ENCODE data around the gene DAPK2.

DAPK2 gene

DNA sequence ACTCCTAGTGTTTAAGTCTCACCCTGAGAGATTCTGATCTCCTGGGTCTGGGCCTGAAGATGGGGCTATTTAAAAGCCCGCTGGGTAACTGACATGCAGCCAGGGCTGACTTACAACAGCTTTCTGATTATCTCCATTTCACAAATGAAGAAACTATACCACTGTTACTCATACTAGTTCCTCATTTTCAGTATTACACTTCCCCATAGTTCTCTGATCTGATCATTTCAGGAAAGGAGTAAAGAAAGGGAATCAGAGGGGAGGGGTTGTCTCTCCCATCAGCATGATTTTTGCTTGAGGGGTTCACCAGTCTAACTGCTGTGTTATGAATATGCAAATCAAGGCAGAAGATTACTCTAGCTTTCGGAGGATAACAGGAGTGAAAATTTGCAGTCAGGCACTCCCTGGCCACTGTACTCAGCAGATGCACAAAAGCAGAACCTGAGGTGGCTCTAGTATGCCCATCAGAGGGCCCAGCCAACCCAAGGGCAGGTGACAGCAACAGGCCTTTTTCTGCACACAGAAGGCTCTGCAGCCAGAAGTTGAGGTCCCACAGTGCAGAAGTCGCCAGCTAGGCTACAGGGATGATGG lies 59.4 kb downstream of the DAPK2 start:
- in situ Hi-C loops (cut with HindIII; ENCODE audit: low sequenced_read_pairs): no loop called here
- DNase-seq (ENCODE audit: low read depth): no peak
- H3K4me3 ChIP-seq (ENCODE audit: low read depth, low read length): no peak overlapping the region
- TF ChIP-seq, protein P1, sequence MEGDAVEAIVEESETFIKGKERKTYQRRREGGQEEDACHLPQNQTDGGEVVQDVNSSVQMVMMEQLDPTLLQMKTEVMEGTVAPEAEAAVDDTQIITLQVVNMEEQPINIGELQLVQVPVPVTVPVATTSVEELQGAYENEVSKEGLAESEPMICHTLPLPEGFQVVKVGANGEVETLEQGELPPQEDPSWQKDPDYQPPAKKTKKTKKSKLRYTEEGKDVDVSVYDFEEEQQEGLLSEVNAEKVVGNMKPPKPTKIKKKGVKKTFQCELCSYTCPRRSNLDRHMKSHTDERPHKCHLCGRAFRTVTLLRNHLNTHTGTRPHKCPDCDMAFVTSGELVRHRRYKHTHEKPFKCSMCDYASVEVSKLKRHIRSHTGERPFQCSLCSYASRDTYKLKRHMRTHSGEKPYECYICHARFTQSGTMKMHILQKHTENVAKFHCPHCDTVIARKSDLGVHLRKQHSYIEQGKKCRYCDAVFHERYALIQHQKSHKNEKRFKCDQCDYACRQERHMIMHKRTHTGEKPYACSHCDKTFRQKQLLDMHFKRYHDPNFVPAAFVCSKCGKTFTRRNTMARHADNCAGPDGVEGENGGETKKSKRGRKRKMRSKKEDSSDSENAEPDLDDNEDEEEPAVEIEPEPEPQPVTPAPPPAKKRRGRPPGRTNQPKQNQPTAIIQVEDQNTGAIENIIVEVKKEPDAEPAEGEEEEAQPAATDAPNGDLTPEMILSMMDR (IDR thresholded peaks at IDR 0.05; ENCODE audit: low read depth, low read length, missing control alignments): no peak

DNA sequence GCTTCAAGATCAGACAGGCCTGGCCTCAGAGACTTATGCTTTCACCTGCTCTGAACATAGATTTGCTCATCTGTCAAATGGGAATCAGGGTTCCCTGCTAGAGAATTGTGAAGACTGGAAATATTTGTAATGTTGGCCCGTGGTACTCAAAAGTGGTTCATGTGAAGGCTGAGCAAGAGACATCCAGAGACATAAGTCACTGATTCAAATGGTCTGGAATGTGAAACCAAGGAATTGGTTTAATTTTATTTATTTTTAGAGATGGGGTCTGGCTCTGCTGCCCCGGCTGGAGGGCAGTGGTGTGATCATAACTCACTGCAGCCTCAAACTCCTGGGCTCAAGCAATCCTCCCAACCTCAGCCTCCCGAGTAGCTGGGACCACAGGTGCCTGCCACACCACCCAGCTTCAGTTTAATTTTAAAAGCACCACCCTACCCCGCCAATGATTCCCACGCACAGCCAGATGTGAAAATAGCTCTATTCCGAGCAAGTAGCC lies 60.1 kb downstream of the DAPK2 start:
- in situ Hi-C loops (cut with HindIII; ENCODE audit: low sequenced_read_pairs): no loop called here
- no peak for DNase-seq (ENCODE audit: low read depth)
- TF ChIP-seq, protein P1 (IDR thresholded peaks at IDR 0.05; ENCODE audit: low read depth, low read length, missing control alignments): no peak
- H3K4me3 ChIP-seq (ENCODE audit: low read depth, low read length): no peak overlapping the region

DNA sequence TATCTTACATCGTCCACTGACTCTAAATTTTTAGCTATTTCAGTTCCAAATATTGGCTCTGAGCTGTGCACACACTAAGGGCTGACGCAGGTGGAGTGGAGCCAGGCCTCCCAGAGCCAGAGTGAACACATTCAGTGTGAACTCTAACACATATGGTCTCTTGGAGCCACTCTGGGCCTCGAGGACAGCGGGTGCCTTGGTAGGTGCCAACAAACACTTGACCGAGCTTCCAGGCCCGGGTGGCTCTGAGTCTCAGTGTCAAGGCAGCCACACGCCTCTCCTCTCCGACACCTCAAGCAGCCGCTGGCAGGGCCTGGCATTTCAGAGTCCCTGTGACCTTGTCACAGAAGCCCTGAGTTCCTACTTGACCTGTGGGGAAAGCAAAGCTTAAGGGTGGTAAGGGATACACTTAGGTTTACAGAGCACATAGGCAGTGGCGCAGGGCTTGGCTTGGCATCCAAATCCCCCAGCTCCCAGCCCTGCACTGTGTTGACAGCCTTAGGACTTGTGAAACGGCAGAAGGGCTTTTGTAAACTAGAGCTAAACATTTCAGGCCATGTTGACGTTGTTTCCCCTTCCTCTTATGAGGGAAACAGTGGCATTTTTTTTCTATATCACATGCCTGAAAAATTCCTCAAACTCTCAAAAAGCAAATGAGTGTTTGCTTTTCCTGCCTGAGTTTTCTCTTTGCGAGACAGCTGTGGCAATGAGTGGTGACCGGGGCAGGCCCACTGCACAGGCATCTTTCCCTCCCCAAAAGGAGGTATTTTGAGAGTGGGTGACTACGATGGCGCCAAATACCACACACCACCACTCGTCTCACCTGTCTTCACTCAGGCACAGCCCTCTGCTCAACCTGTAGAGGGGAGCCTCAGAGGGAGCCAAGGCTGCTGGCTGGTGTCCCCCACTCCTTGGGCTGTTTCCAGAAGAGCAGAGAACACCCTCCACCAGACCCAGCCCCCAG lies 60.8 kb downstream of the DAPK2 start:
- TF ChIP-seq, protein P1 (IDR thresholded peaks at IDR 0.05; ENCODE audit: low read depth, low read length, missing control alignments): no peak
- H3K4me3 ChIP-seq (ENCODE audit: low read depth, low read length): no peak overlapping the region
- in situ Hi-C loops (cut with HindIII; ENCODE audit: low sequenced_read_pairs): no loop called here
- peak; percentile 12 for DNase-seq (ENCODE audit: low read depth)

DNA sequence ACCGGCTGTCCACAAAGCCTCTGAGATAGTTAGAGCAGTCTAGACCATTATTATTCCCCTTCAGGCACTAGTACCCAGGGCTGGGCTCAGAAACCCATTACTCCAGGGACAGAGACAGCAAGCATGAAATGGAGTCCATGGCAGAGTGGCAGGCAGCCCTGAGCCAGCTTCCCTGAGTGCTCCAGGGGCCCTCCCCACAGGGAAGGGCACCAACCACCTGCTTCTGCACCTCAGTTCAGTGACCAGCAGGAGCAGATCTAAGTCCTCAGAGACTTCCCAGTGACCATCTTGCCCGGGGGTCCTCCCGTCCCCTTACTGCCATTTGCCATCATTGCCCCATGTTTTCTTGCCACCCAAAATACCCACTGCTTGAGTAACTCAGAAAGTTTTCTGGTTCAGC lies 62.0 kb downstream of the DAPK2 start:
- TF ChIP-seq, protein P1 (IDR thresholded peaks at IDR 0.05; ENCODE audit: low read depth, low read length, missing control alignments): no peak
- no peak overlapping the region for H3K4me3 ChIP-seq (ENCODE audit: low read depth, low read length)
- in situ Hi-C loops (cut with HindIII; ENCODE audit: low sequenced_read_pairs): no loop called here
- no peak for DNase-seq (ENCODE audit: low read depth)

DNA sequence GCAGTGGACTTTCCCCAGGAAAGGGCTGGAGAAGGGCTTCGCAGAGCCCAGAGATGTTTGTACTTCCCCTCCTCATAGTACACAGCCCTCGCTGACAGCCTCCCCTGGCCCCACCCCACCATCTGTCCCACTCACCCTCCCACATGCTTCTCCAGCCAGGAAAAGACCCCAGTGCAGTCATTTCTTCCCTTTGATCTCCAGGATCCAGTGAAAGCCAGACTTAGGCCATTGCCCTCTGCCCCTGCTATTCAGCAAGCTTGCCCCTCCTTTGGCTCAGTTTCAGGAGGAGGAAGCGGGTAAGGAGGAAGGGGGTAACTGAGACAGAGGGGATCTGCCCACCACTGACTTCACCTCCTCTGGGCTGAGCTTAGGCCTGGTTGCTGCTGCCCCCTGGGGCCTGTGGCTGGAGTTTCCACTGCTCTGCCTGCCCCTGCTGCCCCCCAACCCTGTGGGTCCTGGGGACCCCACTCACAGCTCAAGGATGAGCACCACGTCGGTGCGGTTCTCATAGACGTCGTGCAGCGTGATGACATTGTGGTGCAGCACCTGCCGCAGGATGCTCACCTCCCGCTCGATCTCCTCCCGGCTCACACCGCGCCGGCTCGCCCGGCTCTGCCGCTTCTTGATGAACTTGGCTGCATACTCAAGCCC lies 63.1 kb downstream of the DAPK2 start:
- no peak for DNase-seq (ENCODE audit: low read depth)
- no peak overlapping the region for H3K4me3 ChIP-seq (ENCODE audit: low read depth, low read length)
- TF ChIP-seq, protein P1 (IDR thresholded peaks at IDR 0.05; ENCODE audit: low read depth, low read length, missing control alignments): no peak
- in situ Hi-C loops (cut with HindIII; ENCODE audit: low sequenced_read_pairs): no loop called here

DNA sequence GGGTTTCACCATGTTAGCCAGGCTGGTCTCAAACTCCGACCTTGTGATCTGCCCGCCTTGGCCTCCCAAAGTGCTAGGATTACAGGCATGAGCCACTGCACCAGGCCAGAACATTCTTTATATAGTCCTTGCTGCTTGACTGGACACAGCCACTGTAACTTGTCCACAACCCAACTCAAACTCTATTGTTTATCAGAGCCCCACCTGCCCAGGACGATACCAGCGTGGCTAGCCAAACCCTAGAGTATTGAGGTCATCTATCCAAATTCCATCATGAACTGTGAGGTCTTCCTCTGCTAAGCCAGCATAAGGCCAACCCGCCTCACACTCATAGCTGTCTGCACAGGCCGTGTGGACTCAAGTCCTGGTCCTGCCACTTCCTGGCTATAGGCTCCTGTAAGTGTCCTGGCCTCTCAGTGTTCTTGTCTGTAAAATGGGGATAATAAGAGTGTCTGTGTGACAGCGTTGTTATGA lies 63.9 kb downstream of the DAPK2 start:
- no peak for DNase-seq (ENCODE audit: low read depth)
- H3K4me3 ChIP-seq (ENCODE audit: low read depth, low read length): no peak overlapping the region
- in situ Hi-C loops (cut with HindIII; ENCODE audit: low sequenced_read_pairs): no loop called here
- TF ChIP-seq, protein P1 (IDR thresholded peaks at IDR 0.05; ENCODE audit: low read depth, low read length, missing control alignments): no peak

All from astrocyte of the cerebellum (primary cell).